Stimulated activated CD4-positive, alpha-beta T cell treated with anti-CD3 and anti-CD28 coated beads, Interleukin-15, amount 100 ng/mL, for 1 hour (primary cell): ENCODE data around the gene ERI3.

Source experiments
- DNase-seq, 2 donors: peaks; one replicate each; pipeline ENCODE4 v3.0.0-alpha.2; 2020; ENCODE audit warnings: low read depth in 1 of 2, low spot score in 1 of 2

Gene ERI3, protein sequence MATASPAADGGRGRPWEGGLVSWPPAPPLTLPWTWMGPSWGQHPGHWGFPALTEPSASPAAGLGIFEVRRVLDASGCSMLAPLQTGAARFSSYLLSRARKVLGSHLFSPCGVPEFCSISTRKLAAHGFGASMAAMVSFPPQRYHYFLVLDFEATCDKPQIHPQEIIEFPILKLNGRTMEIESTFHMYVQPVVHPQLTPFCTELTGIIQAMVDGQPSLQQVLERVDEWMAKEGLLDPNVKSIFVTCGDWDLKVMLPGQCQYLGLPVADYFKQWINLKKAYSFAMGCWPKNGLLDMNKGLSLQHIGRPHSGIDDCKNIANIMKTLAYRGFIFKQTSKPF

DNA sequence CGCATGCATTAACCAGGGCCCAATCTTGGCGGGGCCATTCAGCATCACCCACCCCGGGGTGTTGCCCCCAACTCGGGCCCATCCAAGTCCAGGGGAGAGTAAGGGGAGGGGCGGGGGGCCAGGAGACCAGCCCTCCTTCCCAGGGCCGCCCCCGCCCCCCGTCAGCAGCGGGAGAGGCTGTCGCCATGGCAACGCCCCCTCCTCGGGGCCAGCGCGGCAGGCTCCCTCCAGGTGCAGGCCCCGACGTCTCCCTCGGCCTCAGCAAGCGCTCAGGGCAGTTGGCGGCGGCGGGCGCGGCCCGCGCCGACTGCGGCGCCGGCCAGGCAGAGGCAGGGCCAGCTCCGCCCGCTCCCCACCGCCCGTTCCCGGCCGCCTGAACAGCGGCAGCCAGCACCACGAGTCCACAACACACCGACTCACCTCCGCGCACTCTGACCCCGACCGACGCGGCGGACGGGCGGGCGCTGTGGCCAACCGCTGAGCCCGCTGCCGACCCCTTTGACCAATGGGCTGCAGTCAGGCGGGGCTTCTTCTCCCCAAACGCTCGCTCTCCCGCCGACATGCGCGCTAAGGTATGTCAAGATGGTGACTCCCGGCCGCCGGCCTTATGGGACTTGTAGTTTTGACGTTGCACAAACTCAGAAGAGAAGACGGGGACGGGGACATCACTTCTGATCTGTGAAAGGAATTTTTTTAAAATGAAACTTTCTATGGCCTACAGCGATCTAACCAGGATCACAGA is at the start of gene ERI3:
ERI3 (minus strand) TSS at position 418 of the 742 bp plus-strand sequence; CDS start at position 187, 231 bp downstream.
- peak; percentile 89 to 91 for DNase-seq

GRCh38 chr1:44401256-44402228 is 46.5 kb upstream of the ERI3 start:
- no peak for DNase-seq

DNA sequence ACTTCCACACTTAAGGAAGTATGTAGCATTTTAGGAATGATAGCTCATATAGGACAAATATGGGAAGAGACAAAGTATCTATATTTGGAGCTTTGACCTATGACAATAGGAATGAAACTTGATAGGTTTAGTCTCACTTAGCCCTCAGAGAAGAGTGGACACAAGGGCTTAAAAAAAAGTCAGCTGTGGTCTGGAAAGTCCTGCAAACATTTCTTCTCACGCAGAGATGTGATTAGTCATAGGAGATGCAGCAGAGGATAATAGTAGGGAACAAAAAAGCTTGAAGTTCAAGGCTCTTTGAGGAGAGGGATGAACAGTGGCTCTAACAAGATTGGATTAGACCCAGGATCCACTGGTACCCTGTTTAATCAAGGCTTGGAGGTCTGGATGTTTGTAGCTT is 35.2 kb upstream of the ERI3 start:
- DNase-seq: no peak

DNA sequence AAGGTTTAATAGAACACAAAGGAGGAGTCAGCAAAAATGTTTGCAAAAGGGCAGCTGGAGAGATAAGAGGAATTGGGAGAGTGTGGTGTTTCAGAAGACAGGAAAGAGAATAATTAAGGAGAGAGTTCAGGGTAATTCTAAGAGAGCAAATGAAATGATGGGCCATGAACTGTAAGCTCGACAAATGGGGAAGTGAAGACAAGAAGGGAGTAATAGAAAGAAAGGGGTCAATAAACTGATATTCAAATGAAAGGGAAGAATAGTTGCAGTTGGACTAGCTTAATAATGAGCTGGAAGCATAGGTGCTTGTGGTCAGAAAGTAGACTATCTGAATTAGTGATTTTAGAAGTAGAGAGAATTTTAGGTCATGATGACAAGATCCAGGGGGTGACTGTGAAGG is 34.4 kb upstream of the ERI3 start:
- no peak for DNase-seq

GRCh38 chr1:44388551-44388950 is 33.5 kb upstream of the ERI3 start:
- no peak for DNase-seq

GRCh38 chr1:44380666-44381177 is 25.7 kb upstream of the ERI3 start:
- no peak for DNase-seq

GRCh38 chr1:44377925-44378784 is 23.1 kb upstream of the ERI3 start:
- peak in 1 of 2 donors; percentile 3 for DNase-seq

DNA sequence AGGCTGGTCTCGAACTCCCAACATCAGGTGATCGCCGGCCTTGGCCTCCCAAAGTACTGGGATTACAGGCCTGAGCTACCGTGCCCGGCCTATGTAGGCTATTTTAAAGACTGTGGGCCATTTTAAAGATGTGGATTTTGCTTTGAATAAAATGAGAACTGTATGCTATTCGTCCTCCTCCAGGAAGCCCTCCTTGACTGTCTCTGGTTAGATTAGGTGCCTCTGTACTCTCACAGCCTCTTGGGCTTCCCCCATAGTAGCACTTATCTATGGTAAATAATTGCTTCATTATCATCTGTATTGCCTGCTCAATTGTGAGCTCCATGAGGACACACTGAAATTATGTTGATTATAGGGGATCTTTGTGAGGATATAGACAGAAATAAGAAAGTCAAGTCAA is 20.5 kb upstream of the ERI3 start:
- DNase-seq: no peak

DNA sequence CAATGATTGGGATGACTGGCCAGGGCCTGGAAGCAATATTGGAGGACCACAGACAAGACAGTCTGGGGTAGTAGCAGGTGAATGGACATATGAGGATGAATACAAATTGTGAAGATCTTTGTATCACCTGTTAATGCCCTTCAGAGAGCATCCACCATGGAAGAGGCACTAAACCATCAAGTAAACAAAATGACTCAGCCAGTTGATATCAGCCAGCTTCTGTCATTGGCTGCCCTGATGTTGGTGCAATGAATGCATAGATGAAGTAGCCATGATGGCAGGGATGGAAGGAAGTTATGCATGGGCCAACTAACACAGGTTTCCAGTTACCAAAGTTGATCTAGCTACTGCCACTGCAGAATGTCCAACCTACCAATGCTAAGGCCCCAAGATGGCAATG is 16.1 kb upstream of the ERI3 start:
- no peak for DNase-seq

- DNase-seq: no peak
These were observed 13.6 kb upstream of the ERI3 start for GRCh38 chr1:44368471-44369151.

GRCh38 chr1:44367944-44368343 is 12.9 kb upstream of the ERI3 start:
- no peak for DNase-seq

GRCh38 chr1:44366371-44366975 is 11.4 kb upstream of the ERI3 start:
- no peak for DNase-seq

- DNase-seq: no peak
These were observed 6.4 kb upstream of the ERI3 start for GRCh38 chr1:44361478-44361877.

GRCh38 chr1:44359234-44359935 is 4.3 kb upstream of the ERI3 start:
- no peak for DNase-seq

DNA sequence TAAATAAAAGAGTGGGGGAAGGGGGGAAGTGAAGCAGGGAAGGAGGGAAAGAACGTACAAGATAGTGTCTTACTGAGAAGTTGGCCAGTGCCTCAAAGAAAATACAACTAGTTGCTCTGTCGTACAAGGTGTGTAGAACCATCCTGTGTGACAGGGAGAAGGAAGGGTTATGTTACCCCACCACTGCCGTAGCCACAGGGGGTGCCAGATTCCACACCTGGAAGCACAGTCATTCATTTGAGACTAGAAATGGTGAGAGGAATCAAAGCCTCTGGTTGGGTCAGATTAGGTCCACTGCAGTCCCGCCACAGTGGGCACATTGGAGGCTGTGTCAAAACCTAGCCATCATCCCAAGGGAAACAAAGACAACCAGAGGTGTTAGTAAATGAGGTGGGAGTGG is 2.7 kb upstream of the ERI3 start:
- no peak for DNase-seq

DNA sequence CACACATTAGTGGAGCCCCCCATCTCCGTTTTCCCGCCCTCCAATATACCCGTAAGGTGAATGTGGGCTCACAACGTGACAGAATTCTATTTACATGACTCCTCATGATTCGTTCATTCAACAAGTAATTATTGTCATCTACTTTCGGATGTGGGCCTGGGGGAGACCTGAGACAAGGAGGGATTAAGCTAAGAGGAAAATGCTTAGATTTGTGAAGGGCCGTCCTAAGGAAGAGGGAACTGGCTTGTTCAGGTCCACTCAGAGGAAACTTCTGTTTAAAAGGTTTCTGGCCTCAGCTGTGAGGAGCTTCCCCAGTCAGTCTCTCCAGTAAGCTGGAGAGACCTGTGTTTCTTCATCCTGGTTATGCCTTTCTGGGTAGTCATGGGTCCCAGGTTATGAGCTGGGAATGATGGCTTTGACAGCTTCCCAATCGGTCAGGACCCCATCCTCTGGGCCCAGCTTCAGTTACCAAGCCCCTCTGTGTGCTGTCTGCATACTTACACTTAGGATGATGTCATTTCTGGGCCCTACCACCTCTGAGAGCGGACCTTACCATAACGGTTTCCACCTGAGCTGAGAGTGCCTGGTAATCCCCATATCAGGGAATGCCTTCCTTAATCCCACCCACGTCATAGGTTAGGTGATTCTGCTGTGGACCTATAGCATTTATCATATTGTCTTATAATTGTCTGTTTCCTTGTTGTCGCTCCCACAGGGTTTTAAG is 687 bp upstream of the ERI3 start:
- DNase-seq: no peak

DNA sequence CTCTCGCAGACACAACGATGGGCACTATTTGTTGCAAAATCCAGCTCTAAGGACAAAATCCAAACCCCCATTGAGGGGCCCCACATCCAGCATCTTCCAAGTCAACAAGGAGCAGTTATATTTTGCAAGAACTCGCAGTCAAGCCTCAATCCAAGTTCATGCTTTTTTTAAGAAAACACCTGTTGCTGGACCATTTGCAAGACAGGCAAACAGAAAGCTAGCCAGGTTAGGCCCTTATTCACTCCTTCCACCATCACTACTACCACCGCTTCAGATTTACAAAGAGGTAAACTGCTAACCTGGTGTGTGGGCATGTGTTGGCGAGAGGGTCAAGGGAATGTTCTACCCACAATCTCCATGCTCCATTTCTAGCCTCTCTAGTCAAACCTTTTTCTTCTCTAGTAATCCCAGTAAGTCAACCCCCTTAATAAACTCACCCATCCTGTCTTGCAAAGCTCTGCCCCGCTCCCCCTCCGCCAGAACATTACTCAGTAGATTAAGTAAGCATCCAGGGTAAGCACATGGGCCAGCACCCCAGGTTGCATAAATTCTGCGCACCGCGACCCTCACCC is 703 bp downstream of the ERI3 start:
- DNase-seq: no peak

DNA sequence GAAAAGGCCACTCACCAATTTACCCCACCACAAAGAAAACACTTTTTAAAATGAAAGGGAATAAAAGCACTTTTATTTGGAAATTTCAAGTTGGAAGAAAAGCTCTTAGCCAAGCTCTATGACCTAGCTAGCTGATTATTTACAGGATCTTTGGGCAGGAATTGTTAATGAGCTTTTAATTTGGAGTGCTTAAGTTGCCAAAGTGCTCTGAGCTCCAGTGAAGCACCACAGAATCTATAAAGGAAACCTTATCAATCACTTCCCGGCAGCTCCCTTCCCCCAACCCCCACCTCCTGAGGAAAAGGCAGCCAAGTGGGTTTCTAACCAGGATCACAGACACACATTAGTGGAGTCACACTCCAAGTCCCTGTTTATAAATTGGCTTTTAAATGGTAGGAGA is 1.5 kb downstream of the ERI3 start:
- DNase-seq: no peak
